Measurements from ENCODE around the gene MUC5B. TPM values are rescaled to one million over a fixed set of nuclear protein-coding genes. Genes with fewer than 3 reads are reported as not detected.

Gene MUC5B
- total RNA-seq, 1 experiment from 2014 or later, result not detected

DNA sequence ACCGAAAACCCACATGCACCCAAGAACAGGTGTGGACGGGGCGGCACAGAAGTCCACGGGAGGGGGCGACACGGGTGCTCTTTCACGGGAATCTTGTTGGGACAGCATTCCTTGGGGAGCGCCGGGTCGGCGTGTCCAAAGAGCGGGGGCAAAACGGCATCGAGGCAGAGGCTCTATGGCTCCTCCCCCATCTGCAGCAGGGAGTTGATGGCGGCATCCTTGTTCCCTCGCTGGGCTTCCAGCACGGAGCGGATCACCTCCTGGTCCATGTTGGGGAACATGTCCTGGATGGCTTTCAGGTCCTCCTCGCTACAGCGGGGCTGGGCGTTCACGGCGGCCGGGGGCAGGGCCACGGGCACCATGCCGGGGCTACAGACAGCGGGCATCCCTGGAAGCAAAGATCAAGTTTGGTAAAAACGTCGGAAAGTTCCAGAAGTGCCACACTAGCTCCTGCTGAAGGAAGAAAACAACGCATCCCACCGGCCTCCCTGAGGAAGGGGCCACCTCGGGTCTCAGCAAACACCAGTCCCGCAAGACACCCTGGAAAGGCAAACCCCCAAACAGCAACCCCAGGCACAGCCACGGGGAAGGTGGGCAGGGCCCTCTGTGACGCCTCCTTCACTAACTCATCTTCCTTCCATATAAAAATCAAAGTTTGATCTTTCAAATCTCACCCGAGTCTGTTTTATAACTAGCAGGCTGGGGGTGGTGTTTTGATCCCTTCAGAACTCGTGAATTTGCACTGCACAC is 54.2 kb downstream of the MUC5B start:
- intact Hi-C loops (cut with micrococcal nuclease), result no loop called here
- Mint-ChIP-seq H3K9me3 (ENCODE audit: unreplicated experiment) (no peaks in the 10 kb centered on the region), H3K27me3 (ENCODE audit: insufficient read depth, unreplicated experiment) (no peaks in the 10 kb centered on the region), H3K36me3 (ENCODE audit: insufficient read depth, unreplicated experiment) (peaks cover 37% of the 10 kb centered on the region), H3K4me1 (ENCODE audit: insufficient read depth, unreplicated experiment) (no peaks in the 10 kb centered on the region), H3K27ac (ENCODE audit: low read depth, unreplicated experiment) (no peak overlapping the region), H3K4me3 (ENCODE audit: unreplicated experiment) (no peak overlapping the region)
- no peak for DNase-seq (ENCODE audit: unreplicated experiment)
- no TSS peak for BruUV-seq (replicated peaks)
- CTCF ChIA-PET, result interaction anchor here (0.6 to 1.3 kb wide), 2 partner anchors 21 to 211 kb away, joined by 3 read pairs; no protein-coding TSS in a partner anchor
- TF ChIP-seq CTCF (IDR thresholded peaks at IDR 0.05; ENCODE audit: unreplicated experiment), result no peak
- POLR2A ChIA-PET, result no interaction called here

DNA sequence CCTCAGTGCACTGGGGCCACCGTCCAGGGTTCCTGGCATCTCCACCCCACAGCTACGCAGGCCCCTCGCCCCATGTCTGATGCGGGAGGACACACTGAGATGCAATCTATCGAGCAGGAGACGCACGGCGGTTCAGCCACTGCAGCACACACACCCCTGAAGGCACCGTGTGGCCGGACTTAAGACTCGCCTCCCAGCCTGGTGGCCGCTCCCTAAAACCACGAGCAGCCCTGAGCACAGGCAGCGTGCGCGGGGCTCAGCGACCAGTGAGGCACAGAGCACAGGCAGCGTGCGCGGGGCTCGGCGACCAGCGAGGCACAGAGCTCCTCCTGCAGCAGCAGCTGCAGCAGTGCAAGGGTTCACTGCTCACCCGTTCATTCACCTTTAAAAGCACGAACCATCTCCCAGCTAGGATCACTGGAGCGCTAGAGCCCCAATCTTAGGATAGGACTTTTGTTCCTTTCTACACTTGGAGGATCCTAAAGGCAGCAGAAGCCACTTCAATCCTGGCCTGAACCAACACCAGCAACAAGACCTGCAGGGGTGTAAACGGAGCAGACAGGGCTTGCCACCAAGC is 55.2 kb downstream of the MUC5B start:
- TF ChIP-seq CTCF (IDR thresholded peaks at IDR 0.05; ENCODE audit: unreplicated experiment), result no peak
- no peak for DNase-seq (ENCODE audit: unreplicated experiment)
- no peaks in the 10 kb centered on the region for H3K27me3 Mint-ChIP-seq (ENCODE audit: insufficient read depth, unreplicated experiment)
- H3K4me1 Mint-ChIP-seq (ENCODE audit: insufficient read depth, unreplicated experiment), result no peaks in the 10 kb centered on the region
- CTCF ChIA-PET, result no interaction called here
- POLR2A ChIA-PET, result no interaction called here
- H3K9me3 Mint-ChIP-seq (ENCODE audit: unreplicated experiment), result no peaks in the 10 kb centered on the region
- no peak overlapping the region for H3K27ac Mint-ChIP-seq (ENCODE audit: low read depth, unreplicated experiment)
- BruUV-seq (replicated peaks), result no TSS peak
- H3K36me3 Mint-ChIP-seq (ENCODE audit: insufficient read depth, unreplicated experiment), result peaks cover 41% of the 10 kb centered on the region
- intact Hi-C loops (cut with micrococcal nuclease), result no loop called here
- H3K4me3 Mint-ChIP-seq (ENCODE audit: unreplicated experiment), result no peak overlapping the region

- CTCF ChIA-PET, result no interaction called here
- Mint-ChIP-seq H3K36me3 (ENCODE audit: insufficient read depth, unreplicated experiment) (peaks cover 51% of the 10 kb centered on the region), H3K4me3 (ENCODE audit: unreplicated experiment) (no peak overlapping the region), H3K27me3 (ENCODE audit: insufficient read depth, unreplicated experiment) (no peaks in the 10 kb centered on the region), H3K27ac (ENCODE audit: low read depth, unreplicated experiment) (no peak overlapping the region), H3K9me3 (ENCODE audit: unreplicated experiment) (no peaks in the 10 kb centered on the region), H3K4me1 (ENCODE audit: insufficient read depth, unreplicated experiment) (no peaks in the 10 kb centered on the region)
- intact Hi-C loops (cut with micrococcal nuclease), result no loop called here
- BruUV-seq (replicated peaks), result no TSS peak
- POLR2A ChIA-PET, result no interaction called here
- TF ChIP-seq CTCF (IDR thresholded peaks at IDR 0.05; ENCODE audit: unreplicated experiment), result no peak
- DNase-seq (ENCODE audit: unreplicated experiment), result no peak
Observed at GRCh38 chr11:1278766-1279673, 56.2 kb downstream of the MUC5B start.

GRCh38 chr11:1279674-1280055 is 56.8 kb downstream of the MUC5B start:
- CTCF ChIA-PET, result no interaction called here
- no peak overlapping the region for H3K27ac Mint-ChIP-seq (ENCODE audit: low read depth, unreplicated experiment)
- no TSS peak for BruUV-seq (replicated peaks)
- intact Hi-C loops (cut with micrococcal nuclease), result no loop called here
- H3K36me3 Mint-ChIP-seq (ENCODE audit: insufficient read depth, unreplicated experiment), result peaks cover 52% of the 10 kb centered on the region
- TF ChIP-seq CTCF (IDR thresholded peaks at IDR 0.05; ENCODE audit: unreplicated experiment), result no peak
- no peaks in the 10 kb centered on the region for H3K4me1 Mint-ChIP-seq (ENCODE audit: insufficient read depth, unreplicated experiment)
- no peak for DNase-seq (ENCODE audit: unreplicated experiment)
- H3K4me3 Mint-ChIP-seq (ENCODE audit: unreplicated experiment), result no peak overlapping the region
- no peaks in the 10 kb centered on the region for H3K27me3 Mint-ChIP-seq (ENCODE audit: insufficient read depth, unreplicated experiment)
- POLR2A ChIA-PET, result no interaction called here
- no peaks in the 10 kb centered on the region for H3K9me3 Mint-ChIP-seq (ENCODE audit: unreplicated experiment)

Measured in MCF 10A (cell line).